GM21528 (cell line): ENCODE data around the gene USP50.
"Not testable (repeated sequence)": the region's sequence is repeated elsewhere in the genome, so short reads cannot be mapped to it uniquely, and the experiment has no call there.

Experiments
- ATAC-seq: cut with Tn5 transposase; IDR thresholded peaks from one replicate; pipeline ENCODE4 v1.9.1; 2021; ENCODE audit warnings: mild to moderate bottlenecking, moderate library complexity; ENCODE audit not compliant: unreplicated experiment, low FRiP score

Gene USP50

GRCh38 chr15:50506121-50506520 lies 40.3 kb downstream of the USP50 start:
- ATAC-seq = no peak

GRCh38 chr15:50505656-50506055 lies 40.8 kb downstream of the USP50 start:
- not testable (repeated sequence) for ATAC-seq

- no peak for ATAC-seq
These were observed 43.3 kb downstream of the USP50 start for GRCh38 chr15:50503144-50503543.

- ATAC-seq = no peak
These were observed 44.7 kb downstream of the USP50 start for GRCh38 chr15:50501815-50502214.

- ATAC-seq = no peak
These were observed 46.1 kb downstream of the USP50 start for GRCh38 chr15:50500352-50500751.

- no peak for ATAC-seq
These were observed 49.8 kb downstream of the USP50 start for GRCh38 chr15:50496692-50497091.

- not testable (repeated sequence) for ATAC-seq
These were observed 51.9 kb downstream of the USP50 start for GRCh38 chr15:50494547-50494946.

GRCh38 chr15:50493625-50494024 lies 52.8 kb downstream of the USP50 start:
- no peak for ATAC-seq

- ATAC-seq = no peak
These were observed 59.2 kb downstream of the USP50 start for GRCh38 chr15:50487287-50487686.

- ATAC-seq = peak; percentile 32
These were observed 61.1 kb downstream of the USP50 start for GRCh38 chr15:50485389-50485788.

GRCh38 chr15:50484781-50485180 lies 61.7 kb downstream of the USP50 start:
- ATAC-seq = peak; percentile 73

GRCh38 chr15:50476143-50476542 lies 70.3 kb downstream of the USP50 start:
- no peak for ATAC-seq

GRCh38 chr15:50471072-50471471 lies 75.4 kb downstream of the USP50 start:
- ATAC-seq = no peak

GRCh38 chr15:50463423-50464358 lies 82.8 kb downstream of the USP50 start:
- ATAC-seq = no peak

- ATAC-seq = no peak
These were observed 87.9 kb downstream of the USP50 start for GRCh38 chr15:50458348-50459112.

- no peak for ATAC-seq
These were observed 93.5 kb downstream of the USP50 start for GRCh38 chr15:50452927-50453326.
